H1 (cell line): Measurements from ENCODE around the gene ARHGAP1. TPM values are rescaled to one million over a fixed set of nuclear protein-coding genes. Genes with fewer than 3 reads are reported as not detected.

ENCODE experiments used
- CTCF ChIA-PET: fragments of 300-600 bp; sonication (Branson Sonifier 250); formaldehyde crosslinking; loops from one replicate; lab custom pipeline; 2021; ENCODE audit not compliant: partially characterized antibody; lab: Charles Lee
- POLR2A ChIA-PET: fragments of 300-600 bp; sonication (Branson Sonifier 250); formaldehyde crosslinking; loops from one replicate; lab custom pipeline; 2021; ENCODE audit warnings: inconsistent platforms; ENCODE audit not compliant: partially characterized antibody; lab: Charles Lee
- DNase-seq, 2 experiments: peaks; one replicate each; pipeline versions ENCODE4 v3.0.0 to v3.0.0-alpha.2; 2010 to 2022; ENCODE audit warnings: low spot score in 2 of 2, low read depth in 1 of 2, mixed read lengths in 1 of 2
- FAIRE-seq: peaks from 2 replicates; lab custom pipeline; 2011; peaks lifted over from hg19 to GRCh38; lab: Jason Lieb, UNC
- H2AFZ ChIP-seq: 2 replicates; pipeline ENCODE4 v1.8.1; 2012; ENCODE audit warnings: low read length, inconsistent platforms
- H2AK5ac ChIP-seq: 2 replicates; pipeline ENCODE4 v1.6.1; 2013; ENCODE audit warnings: low read depth, low read length
- H2BK120ac ChIP-seq: replicated peaks from 2 replicates; pipeline ENCODE3; 2013; ENCODE audit warnings: low read depth, low read length, inconsistent platforms
- H2BK12ac ChIP-seq: 2 replicates; pipeline ENCODE4 v1.6.1; 2013; ENCODE audit warnings: low read depth, low read length
- H2BK15ac ChIP-seq: 2 replicates; pipeline ENCODE4 v1.6.1; 2013; ENCODE audit warnings: low read length
- H2BK20ac ChIP-seq: 2 replicates; pipeline ENCODE4 v1.6.1; 2013; ENCODE audit warnings: low read length
- H2BK5ac ChIP-seq: 2 replicates; pipeline ENCODE4 v1.6.1; 2013; ENCODE audit warnings: low read depth, low read length
- H3K14ac ChIP-seq: 2 replicates; pipeline ENCODE4 v1.6.1; 2013; ENCODE audit warnings: inconsistent platforms; ENCODE audit not compliant: insufficient read length
- H3K18ac ChIP-seq: 2 replicates; pipeline ENCODE4 v1.6.1; 2013; ENCODE audit warnings: low read length; ENCODE audit errors: extremely low read depth
- H3K23ac ChIP-seq: 2 replicates; pipeline ENCODE4 v1.6.1; 2013; ENCODE audit warnings: inconsistent platforms; ENCODE audit not compliant: insufficient read length
- H3K23me2 ChIP-seq: 2 replicates; pipeline ENCODE4 v1.6.1; 2013; ENCODE audit warnings: low read depth, low read length
- H3K27ac ChIP-seq: 2 replicates; pipeline ENCODE4 v1.6.1; 2011; ENCODE audit warnings: low read depth, low read length, inconsistent platforms
- H3K27me3 ChIP-seq, 4 experiments: replicated peaks in 1 of 4; 1 replicate in 1 of 4; 2 replicates in 3 of 4; pipeline versions ENCODE4 v1.6.1 to v1.8.1; 2011 to 2013; ENCODE audit warnings: low read length in 3 of 4, mild to moderate bottlenecking in 3 of 4, inconsistent platforms in 2 of 4, mixed read lengths in 2 of 4, moderate library complexity in 1 of 4; ENCODE audit not compliant: control insufficient read depth in 3 of 4, insufficient read depth in 3 of 4; ENCODE audit errors: extremely low read depth in 1 of 4
- H3K36me3 ChIP-seq, 4 experiments: 2 replicates each; pipeline versions ENCODE4 v1.6.1 to v1.8.1; 2011 to 2013; ENCODE audit warnings: mild to moderate bottlenecking in 4 of 4, low read length in 3 of 4, moderate library complexity in 2 of 4, control low read depth in 1 of 4, inconsistent platforms in 1 of 4; ENCODE audit not compliant: insufficient read depth in 4 of 4, control insufficient read depth in 2 of 4
- H3K4ac ChIP-seq: replicated peaks from 2 replicates; pipeline ENCODE3; 2013; ENCODE audit warnings: low read length, low read depth, mixed read lengths, inconsistent platforms; ENCODE audit not compliant: insufficient read length
- H3K4me1 ChIP-seq, 4 experiments: replicated peaks in 1 of 4; 1 replicate in 1 of 4; 2 replicates in 3 of 4; pipeline versions ENCODE4 v1.6.1 to v1.8.1; 2011 to 2013; ENCODE audit warnings: low read length in 3 of 4, inconsistent platforms in 2 of 4, mixed read lengths in 1 of 4; ENCODE audit not compliant: insufficient read depth in 4 of 4, control insufficient read depth in 3 of 4
- H3K4me2 ChIP-seq, 2 experiments: 2 replicates each; pipeline versions ENCODE4 v1.6.1 to v1.8.1; 2011 to 2013; ENCODE audit warnings: low read depth in 2 of 2, low read length in 2 of 2, control low read depth in 1 of 2, inconsistent platforms in 1 of 2, mild to moderate bottlenecking in 1 of 2; ENCODE audit not compliant: insufficient read depth in 1 of 2
- H3K4me3 ChIP-seq, 4 experiments: fragments of 200-600, 300-600 bp in 1 of 4; sonication (generic), shearing (Covaris generic), sonication (Bioruptor Twin) in 1 of 4; 2 replicates each; pipeline versions ENCODE4 v1.5.1 to v1.8.1; 2011 to 2016; ENCODE audit warnings: low read length in 4 of 4, low read depth in 3 of 4, control low read depth in 2 of 4, inconsistent platforms in 2 of 4, mild to moderate bottlenecking in 2 of 4, mixed read lengths in 1 of 4, moderate library complexity in 1 of 4; ENCODE audit not compliant: insufficient read depth in 2 of 4; ENCODE audit errors: extremely low read depth in 1 of 4
- H3K56ac ChIP-seq: replicated peaks from 2 replicates; pipeline ENCODE3; 2013; ENCODE audit warnings: low read depth, mild to moderate bottlenecking, mixed read lengths, low read length, inconsistent platforms; ENCODE audit not compliant: insufficient read length
- H3K79me1 ChIP-seq: 2 replicates; pipeline ENCODE4 v1.6.1; 2013; ENCODE audit warnings: low read depth, low read length, control low read depth
- H3K79me2 ChIP-seq, 2 experiments: 2 replicates each; pipeline versions ENCODE4 v1.6.1 to v1.8.1; 2012 to 2013; ENCODE audit warnings: low read length in 2 of 2, mild to moderate bottlenecking in 2 of 2, inconsistent platforms in 1 of 2; ENCODE audit not compliant: insufficient read depth in 2 of 2, control insufficient read depth in 1 of 2
- H3K9ac ChIP-seq, 4 experiments: replicated peaks in 1 of 4; 1 replicate in 1 of 4; 2 replicates in 3 of 4; pipeline versions ENCODE4 v1.6.1 to v1.8.1; 2011 to 2013; ENCODE audit warnings: low read depth in 3 of 4, low read length in 3 of 4, control low read depth in 2 of 4, mild to moderate bottlenecking in 2 of 4, moderate library complexity in 2 of 4, inconsistent platforms in 1 of 4; ENCODE audit errors: extremely low read depth in 1 of 4
- H3K9me3 ChIP-seq, 2 experiments: 2 replicates each; pipeline versions ENCODE4 v1.6.1 to v1.8.1; 2012 to 2013; ENCODE audit warnings: mild to moderate bottlenecking in 2 of 2, moderate library complexity in 2 of 2, control low read depth in 1 of 2, inconsistent platforms in 1 of 2, low read depth in 1 of 2, low read length in 1 of 2, mixed read lengths in 1 of 2; ENCODE audit not compliant: insufficient read depth in 2 of 2
- H4K20me1 ChIP-seq, 2 experiments: replicated peaks in 1 of 2; 2 replicates each; pipeline versions ENCODE3 to v1.8.1; 2011 to 2013; ENCODE audit warnings: inconsistent platforms in 2 of 2, low read length in 2 of 2, mild to moderate bottlenecking in 1 of 2; ENCODE audit not compliant: insufficient read depth in 2 of 2, control insufficient read depth in 1 of 2
- H4K5ac ChIP-seq: 2 replicates; pipeline ENCODE4 v1.6.1; 2013; ENCODE audit warnings: low read length, low read depth, mixed read lengths, inconsistent platforms; ENCODE audit not compliant: insufficient read length
- H4K8ac ChIP-seq: 2 replicates; pipeline ENCODE4 v1.8.0; 2013; ENCODE audit warnings: mild to moderate bottlenecking, moderate library complexity, low read length, inconsistent platforms; ENCODE audit not compliant: insufficient read depth; ENCODE audit errors: extremely low read depth
- H4K91ac ChIP-seq: replicated peaks from 2 replicates; pipeline ENCODE3; 2013; ENCODE audit warnings: low read length, mixed read lengths, inconsistent platforms; ENCODE audit not compliant: insufficient read length
- BACH1 ChIP-seq: IDR thresholded peaks from 2 replicates; pipeline ENCODE4 v1.6.1; 2012; ENCODE audit warnings: low read length, improper control_type of control experiment
- RNF2 ChIP-seq: fragments of 200-900, 300-1000 bp; sonication (generic); IDR thresholded peaks from 2 replicates; pipeline ENCODE4 v1.7.1; 2016; ENCODE audit warnings: borderline replicate concordance, low read depth, mild to moderate bottlenecking, antibody characterized with exemption, low read length; ENCODE audit not compliant: poor library complexity, severe bottlenecking; ENCODE audit errors: missing control alignments
- SRF ChIP-seq: IDR thresholded peaks from 2 replicates; pipeline ENCODE4 v1.6.1; 2011; ENCODE audit warnings: mild to moderate bottlenecking, low read depth, low read length, moderate library complexity
- WGBS, 2 experiments: shearing (Covaris generic) in 1 of 2; methylation state at CpG; one replicate each; pipeline versions ENCODE4 v1.1.6 to v1.1.7; 2013 to 2015; ENCODE audit warnings: low lambda C conversion rate in 2 of 2, mixed read lengths in 2 of 2, inconsistent platforms in 1 of 2, low coverage in 1 of 2, missing lambda C conversion rate in 1 of 2; ENCODE audit not compliant: insufficient replicate concordance in 2 of 2, insufficient coverage in 1 of 2, insufficient read length in 1 of 2; ENCODE audit errors: extremely low coverage in 1 of 2, missing lambda C conversion rate in 1 of 2; 5-methylcytosine and 5-hydroxymethylcytosine counted together
- polyA plus RNA-seq, 7 experiments: library from polyadenylated mRNA; depleted of rRNA in 3 of 7; stranded (reverse) in 5 of 7; unstranded in 2 of 7; fragments of >200 nt in 5 of 7; fragments of 200-250 nt in 2 of 7; gene quantifications; 1 replicate in 5 of 7; 2 replicates in 1 of 7; 4 replicates in 1 of 7; pipeline versions ENCODE4 v1.2.1 to v1.2.3, GENCODE V29; 2011 to 2013; ENCODE audit warnings: missing spikeins in 2 of 7, mixed read lengths in 2 of 7
- total RNA-seq: library from RNA; stranded (reverse); fragmentation: NEBNext Ultra II Directional; extraction: Animal tissue kit (Norgen Biotek cat#: 25700); gene quantifications from 2 replicates; pipeline ENCODE4 v1.2.1, GENCODE V29; 2021

ARHGAP1 gene
- total and polyA plus RNA-seq, 2 of the 8 experiments (the other 6 are each of a cell fraction or from before 2014, with no cell fraction given): 28.6 to 58.8 TPM

DNA sequence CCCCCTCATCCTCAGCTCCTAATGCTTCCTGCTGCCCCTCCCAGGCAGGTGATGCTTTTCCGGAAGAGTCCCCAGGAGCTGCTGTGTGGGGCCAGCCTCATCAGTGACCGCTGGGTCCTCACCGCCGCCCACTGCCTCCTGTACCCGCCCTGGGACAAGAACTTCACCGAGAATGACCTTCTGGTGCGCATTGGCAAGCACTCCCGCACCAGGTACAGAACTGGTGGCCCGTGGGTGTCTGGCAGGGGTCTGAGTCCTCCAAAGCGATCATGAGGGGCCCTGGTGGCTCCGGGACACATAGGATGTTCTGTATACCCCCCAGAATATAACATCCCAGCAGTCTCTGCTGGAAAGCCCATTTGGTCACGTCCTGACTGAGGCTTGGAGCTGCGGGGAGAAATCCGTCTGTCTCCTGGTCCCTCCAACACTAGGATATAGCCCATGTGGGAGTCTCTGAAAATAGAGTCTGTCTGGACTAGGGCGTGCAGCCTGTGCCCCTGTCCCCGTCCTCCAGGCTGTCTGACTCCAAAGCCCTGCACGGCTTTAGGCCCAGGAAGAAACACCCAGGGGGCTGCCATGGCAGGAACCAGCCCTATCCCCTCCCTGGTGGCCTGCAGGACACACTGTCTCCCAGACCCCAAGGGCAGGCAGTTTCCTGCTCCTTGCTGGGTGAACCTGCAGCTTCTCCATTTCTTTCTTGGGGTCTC, 27.7 kb upstream of the ARHGAP1 start:
- no peaks in the 10 kb centered on the region for H3K79me2 ChIP-seq
- no peaks in the 10 kb centered on the region for H3K23me2 ChIP-seq
- no peak overlapping the region for H2BK120ac ChIP-seq
- H4K5ac ChIP-seq: no peak overlapping the region
- H3K4me1 ChIP-seq: peaks cover 0 to 3% (median under 1%) of the 10 kb centered on the region in 4 experiments; a peak in 2 of 7 replicates
- TF ChIP-seq BACH1: no peak
- TF ChIP-seq SRF: no peak
- no peak for TF ChIP-seq RNF2
- TF ChIP-seq, all 59 proteins: peak for 0
- no peaks in the 10 kb centered on the region for H3K36me3 ChIP-seq
- H3K27me3 ChIP-seq: no peaks in the 10 kb centered on the region
- H3K23ac ChIP-seq: no peak overlapping the region
- WGBS, 2 experiments: 87% methylated on average over 17 of the region's 17 CpGs; no CpG with 5 or more reads in 1 of the 2 experiments
- no peak overlapping the region for H3K4me2 ChIP-seq
- no peak overlapping the region for H2BK12ac ChIP-seq
- no peaks in the 10 kb centered on the region for H3K9me3 ChIP-seq
- H2AK5ac ChIP-seq: no peak overlapping the region
- no peak overlapping the region for H3K56ac ChIP-seq
- no peak overlapping the region for H2BK5ac ChIP-seq
- H4K8ac ChIP-seq: peak overlapping the region; percentile 82; the same call in 1 of the 2 replicates
- no peak overlapping the region for H3K4me3 ChIP-seq
- no peaks in the 10 kb centered on the region for H4K20me1 ChIP-seq
- H2BK15ac ChIP-seq: no peak overlapping the region
- H3K18ac ChIP-seq: no peak overlapping the region
- no peak overlapping the region for H3K14ac ChIP-seq
- H3K9ac ChIP-seq: no peak overlapping the region; a peak in 2 of 7 replicates
- H3K79me1 ChIP-seq: no peaks in the 10 kb centered on the region
- no peak overlapping the region for H2AFZ ChIP-seq
- H3K4ac ChIP-seq: no peak overlapping the region
- H2BK20ac ChIP-seq: no peak overlapping the region
- DNase-seq (no peak), FAIRE-seq (no peak)
- ChIA-PET POLR2A (no interaction called here), CTCF (interaction anchor here (1.4 to 2.0 kb wide), 2 partner anchors 10 to 50 kb away, joined by 5 to 7 read pairs; no protein-coding TSS in a partner anchor)
- no peak overlapping the region for H4K91ac ChIP-seq
- H3K27ac ChIP-seq: no peak overlapping the region
